Caco-2 (cell line): ENCODE data around the gene ACER3. TPM values are rescaled to one million over a fixed set of nuclear protein-coding genes. Genes with fewer than 3 reads are reported as not detected.

Experiments
- total RNA-seq: library from RNA; stranded (reverse); gene quantifications from 2 replicates; pipeline ENCODE4 v1.2.3, GENCODE V29; 2022

ACER3 gene
- total RNA-seq, 1 experiment from 2014 or later = 37.5 TPM

Other genes starting within 250 kb of the ACER3 start
- gene LRRC32, start 190.2 kb upstream of the ACER3 start, total RNA-seq = 0.27 and 0.84 TPM in 2 replicates
- 38.6 and 40.6 TPM in 2 replicates for gene TSKU, start 77.6 kb upstream of the ACER3 start, total RNA-seq
- not detected in 2 replicates for gene B3GNT6, start 173.5 kb downstream of the ACER3 start, total RNA-seq
- gene CAPN5, start 206.1 kb downstream of the ACER3 start, total RNA-seq = 18.8 and 21.2 TPM in 2 replicates
- 0.70 and 2.5 TPM in 2 replicates for gene OMP, start 241.9 kb downstream of the ACER3 start, total RNA-seq